GM19397 (cell line): ENCODE data around the gene CD33.
"Not testable (repeated sequence)": the region's sequence is repeated elsewhere in the genome, so short reads cannot be mapped to it uniquely, and the experiment has no call there.

Experiments used
- ATAC-seq: cut with Tn5 transposase; IDR thresholded peaks from one replicate; pipeline ENCODE4 v1.9.1; 2021; ENCODE audit warnings: mild to moderate bottlenecking, moderate library complexity; ENCODE audit not compliant: unreplicated experiment

Gene CD33

GRCh38 chr19:51224898-51225393, at the start of gene CD33:
Gene CD33 (plus strand): TSS chr19:51225080. CDS start chr19:51225119, 39 bp downstream.
- ATAC-seq = not testable (repeated sequence)

GRCh38 chr19:51179256-51179655, 45.6 kb upstream of the CD33 start:
- no peak for ATAC-seq

- ATAC-seq = no peak
Observed at GRCh38 chr19:51181377-51181912, 43.4 kb upstream of the CD33 start.

GRCh38 chr19:51181913-51182419, 42.9 kb upstream of the CD33 start:
- ATAC-seq = no peak

- ATAC-seq = no peak
Observed at GRCh38 chr19:51183629-51184028, 41.3 kb upstream of the CD33 start.

- no peak for ATAC-seq
Observed at GRCh38 chr19:51185069-51185867, 39.6 kb upstream of the CD33 start.

- no peak for ATAC-seq
Observed at GRCh38 chr19:51185868-51186215, 39.0 kb upstream of the CD33 start.

GRCh38 chr19:51186323-51186722, 38.6 kb upstream of the CD33 start:
- ATAC-seq = no peak

GRCh38 chr19:51187395-51188226, 37.3 kb upstream of the CD33 start:
- ATAC-seq = no peak

GRCh38 chr19:51188227-51188559, 36.7 kb upstream of the CD33 start:
- ATAC-seq = no peak

- no peak for ATAC-seq
Observed at GRCh38 chr19:51192689-51193088, 32.2 kb upstream of the CD33 start.

GRCh38 chr19:51194527-51195315, 30.2 kb upstream of the CD33 start:
- no peak for ATAC-seq

- no peak for ATAC-seq
Observed at GRCh38 chr19:51195316-51195586, 29.6 kb upstream of the CD33 start.

- ATAC-seq = no peak
Observed at GRCh38 chr19:51195616-51196015, 29.3 kb upstream of the CD33 start.

GRCh38 chr19:51196181-51196580, 28.7 kb upstream of the CD33 start:
- ATAC-seq = no peak

GRCh38 chr19:51198641-51199040, 26.2 kb upstream of the CD33 start:
- ATAC-seq = no peak

GRCh38 chr19:51200071-51200666, 24.7 kb upstream of the CD33 start:
- no peak for ATAC-seq

GRCh38 chr19:51201712-51202111, 23.2 kb upstream of the CD33 start:
- no peak for ATAC-seq

GRCh38 chr19:51203916-51204315, 21.0 kb upstream of the CD33 start:
- ATAC-seq = no peak

- ATAC-seq = no peak
Observed at GRCh38 chr19:51204321-51204720, 20.6 kb upstream of the CD33 start.

GRCh38 chr19:51207747-51208146, 17.1 kb upstream of the CD33 start:
- ATAC-seq = no peak
